Mesenchymal stem cell (in vitro differentiated cells and primary cell): Measurements from ENCODE around the gene ID2.
A peak's percentile ranks its signal among the peaks of the same experiment; 100 is the strongest.

Source experiments
- DNase-seq: peaks from one replicate; pipeline ENCODE4 v3.0.0-alpha.2; 2013
- H2AFZ ChIP-seq: one replicate; pipeline ENCODE4 v1.6.1; 2013; ENCODE audit warnings: low read depth, mild to moderate bottlenecking, control low read depth, inconsistent platforms, low read length, moderate library complexity
- H2AK5ac ChIP-seq: 2 replicates; pipeline ENCODE4 v1.6.1; 2013; ENCODE audit warnings: low read length, moderate library complexity, mild to moderate bottlenecking, inconsistent platforms; ENCODE audit not compliant: severe bottlenecking
- H2BK120ac ChIP-seq: one replicate; pipeline ENCODE4 v1.6.1; 2013; ENCODE audit warnings: low read depth, mild to moderate bottlenecking, inconsistent platforms, low read length, moderate library complexity
- H2BK12ac ChIP-seq, 2 experiments: one replicate each; pipeline ENCODE4 v1.6.1; 2013; ENCODE audit warnings: inconsistent platforms in 2 of 2, low read length in 2 of 2, mild to moderate bottlenecking in 2 of 2, moderate library complexity in 2 of 2, control low read depth in 1 of 2
- H2BK15ac ChIP-seq: one replicate; pipeline ENCODE4 v1.6.1; 2013; ENCODE audit warnings: mild to moderate bottlenecking, low read depth, inconsistent platforms; ENCODE audit not compliant: poor library complexity, severe bottlenecking
- H2BK5ac ChIP-seq: 2 replicates; pipeline ENCODE4 v1.6.1; 2013; ENCODE audit warnings: low read depth, mild to moderate bottlenecking, low read length, control low read depth, inconsistent platforms; ENCODE audit not compliant: poor library complexity, severe bottlenecking
- H3K14ac ChIP-seq, 2 experiments: one replicate each; pipeline ENCODE4 v1.6.1; 2013; ENCODE audit warnings: inconsistent platforms in 2 of 2, low read length in 2 of 2, control low read depth in 1 of 2, mild to moderate bottlenecking in 1 of 2, moderate library complexity in 1 of 2
- H3K18ac ChIP-seq, 2 experiments: one replicate each; pipeline ENCODE4 v1.6.1; 2013; ENCODE audit warnings: inconsistent platforms in 2 of 2, low read length in 2 of 2, control low read depth in 1 of 2, low read depth in 1 of 2, mild to moderate bottlenecking in 1 of 2
- H3K23ac ChIP-seq, 2 experiments: one replicate each; pipeline ENCODE4 v1.6.1; 2013; ENCODE audit warnings: inconsistent platforms in 2 of 2, low read length in 2 of 2, mild to moderate bottlenecking in 2 of 2, moderate library complexity in 2 of 2, control low read depth in 1 of 2
- H3K27ac ChIP-seq: 2 replicates; pipeline ENCODE4 v1.5.1; 2013; ENCODE audit warnings: mild to moderate bottlenecking, moderate library complexity, low read length, control low read depth, inconsistent platforms; ENCODE audit not compliant: poor library complexity, severe bottlenecking
- H3K27me3 ChIP-seq, 2 experiments: 2 replicates each; pipeline versions ENCODE4 v1.6.1 to v1.7.0; 2013; ENCODE audit warnings: low read length in 2 of 2, mild to moderate bottlenecking in 2 of 2, moderate library complexity in 2 of 2, control low read depth in 1 of 2, inconsistent platforms in 1 of 2; ENCODE audit not compliant: control insufficient read depth in 1 of 2, insufficient read depth in 1 of 2
- H3K36me3 ChIP-seq, 2 experiments: 2 replicates each; pipeline versions ENCODE4 v1.6.1 to v1.7.0; 2013; ENCODE audit warnings: low read length in 2 of 2, control low read depth in 1 of 2, inconsistent platforms in 1 of 2, low read depth in 1 of 2, mild to moderate bottlenecking in 1 of 2; ENCODE audit not compliant: insufficient read depth in 2 of 2, control insufficient read depth in 1 of 2
- H3K4ac ChIP-seq, 2 experiments: one replicate each; pipeline ENCODE4 v1.6.1; 2013; ENCODE audit warnings: inconsistent platforms in 2 of 2, low read length in 2 of 2, mild to moderate bottlenecking in 2 of 2, moderate library complexity in 2 of 2, control low read depth in 1 of 2, low read depth in 1 of 2
- H3K4me1 ChIP-seq: 2 replicates; pipeline ENCODE4 v1.6.1; 2013; ENCODE audit warnings: low read depth, low read length, control low read depth; ENCODE audit not compliant: control insufficient read depth, insufficient read depth
- H3K4me2 ChIP-seq: 2 replicates; pipeline ENCODE4 v1.6.1; 2013; ENCODE audit warnings: low read length, mild to moderate bottlenecking, inconsistent platforms; ENCODE audit not compliant: poor library complexity, severe bottlenecking
- H3K4me3 ChIP-seq, 2 experiments: 2 replicates each; pipeline versions ENCODE4 v1.5.1 to v1.7.0; 2013; ENCODE audit warnings: low read length in 2 of 2, mild to moderate bottlenecking in 2 of 2, control low read depth in 1 of 2, low read depth in 1 of 2; ENCODE audit not compliant: insufficient read depth in 1 of 2
- H3K79me1 ChIP-seq: replicated peaks from 2 replicates; pipeline ENCODE4 v1.6.1; 2013; ENCODE audit warnings: mild to moderate bottlenecking, control low read depth, low read length, inconsistent platforms; ENCODE audit not compliant: poor library complexity, severe bottlenecking
- H3K9ac ChIP-seq: 2 replicates; pipeline ENCODE4 v1.7.0; 2013; ENCODE audit warnings: mild to moderate bottlenecking, low read length, moderate library complexity
- H3K9me3 ChIP-seq: 2 replicates; pipeline ENCODE4 v1.7.0; 2013; ENCODE audit warnings: mild to moderate bottlenecking, low read length; ENCODE audit not compliant: control insufficient read depth
- H4K8ac ChIP-seq: one replicate; pipeline ENCODE4 v1.6.1; 2013; ENCODE audit warnings: inconsistent platforms, mild to moderate bottlenecking, low read length, moderate library complexity
- H4K91ac ChIP-seq: one replicate; pipeline ENCODE4 v1.6.1; 2013; ENCODE audit warnings: mild to moderate bottlenecking, low read length, inconsistent platforms
- WGBS: methylation state at CpG from one replicate; pipeline ENCODE4 v1.1.7; 2013; ENCODE audit warnings: mixed read lengths; 5-methylcytosine and 5-hydroxymethylcytosine counted together

ID2 gene

DNA sequence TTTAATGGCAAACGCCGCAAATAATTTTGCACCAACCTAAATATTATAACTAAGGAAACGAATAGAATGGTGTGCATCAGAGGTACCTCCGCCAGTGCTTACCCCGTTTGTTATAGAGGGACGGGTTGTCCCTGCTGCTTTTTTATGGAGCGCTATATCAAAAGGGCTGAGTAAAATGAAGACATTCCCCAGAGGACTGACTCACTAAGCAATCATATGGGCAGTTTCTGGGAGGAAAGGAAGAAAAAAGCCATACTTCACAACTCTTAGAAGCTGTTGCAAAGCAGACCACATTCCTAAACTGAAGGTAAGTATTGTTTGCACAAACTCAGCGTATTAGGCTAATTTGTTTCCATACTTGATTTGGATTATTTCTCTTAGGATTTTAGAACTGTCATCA lies 12.9 kb downstream of the ID2 start:
- Histone ChIP-seq H3K79me1 (no peaks in the 10 kb centered on the region), H3K18ac (no peak overlapping the region), H2BK15ac (no peak overlapping the region), H2AFZ (no peak overlapping the region), H2BK5ac (no peak overlapping the region), H3K36me3 (peaks cover 0 to 4% of the 10 kb centered on the region in 2 experiments), H3K4me3 (no peak overlapping the region), H3K9me3 (peaks cover 5% of the 10 kb centered on the region), H3K14ac (no peak overlapping the region), H3K4me1 (peaks cover 5% of the 10 kb centered on the region), H3K4ac (no peak overlapping the region), H4K91ac (no peak overlapping the region), H3K9ac (no peak overlapping the region), H3K27ac (no peak overlapping the region), H4K8ac (no peak overlapping the region), H3K27me3 (peaks cover 0 to 7% of the 10 kb centered on the region in 2 experiments), H2BK120ac (no peak overlapping the region), H3K4me2 (no peak overlapping the region), H2AK5ac (no peak overlapping the region), H3K23ac (no peak overlapping the region), H2BK12ac (no peak overlapping the region)
- 84% methylated on average over 7 of the region's 8 CpGs for WGBS
- peak; percentile 19 for DNase-seq

DNA sequence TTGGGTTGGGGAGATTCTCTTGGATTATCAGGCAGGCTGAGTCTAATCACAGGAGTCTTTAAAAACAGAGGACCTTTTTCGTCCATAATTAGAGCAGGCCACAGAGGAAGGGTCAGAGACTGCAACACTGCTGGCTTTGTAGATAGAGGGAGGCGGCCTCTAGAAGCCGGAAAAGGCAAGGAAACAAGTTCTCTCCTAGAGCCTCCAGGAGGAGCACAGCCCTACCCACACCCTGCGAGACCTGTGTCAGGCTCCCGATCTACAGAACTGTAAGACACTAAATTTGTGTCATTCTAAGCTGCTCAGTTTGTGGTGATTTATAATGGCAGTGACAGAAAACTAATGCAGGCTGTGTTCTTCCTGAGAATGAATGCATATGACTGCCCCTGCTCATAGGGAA lies 15.3 kb downstream of the ID2 start:
- Histone ChIP-seq H3K79me1 (no peaks in the 10 kb centered on the region), H3K4me3 (no peak overlapping the region), H2BK120ac (no peak overlapping the region), H3K4ac (no peak overlapping the region), H3K4me2 (no peak overlapping the region), H3K27ac (no peak overlapping the region), H2BK15ac (no peak overlapping the region), H3K27me3 (peaks cover 0 to 7% of the 10 kb centered on the region in 2 experiments), H2BK12ac (no peak overlapping the region), H3K18ac (no peak overlapping the region), H3K9ac (no peak overlapping the region), H3K14ac (no peak overlapping the region), H4K91ac (no peak overlapping the region), H3K23ac (no peak overlapping the region), H2AK5ac (no peak overlapping the region), H3K36me3 (peaks cover 0 to 4% of the 10 kb centered on the region in 2 experiments), H4K8ac (no peak overlapping the region), H2BK5ac (no peak overlapping the region), H3K9me3 (peaks cover 5% of the 10 kb centered on the region), H3K4me1 (peaks cover 5% of the 10 kb centered on the region), H2AFZ (no peak overlapping the region)
- WGBS = 92% methylated on average over 5 of the region's 5 CpGs
- DNase-seq = no peak

DNA sequence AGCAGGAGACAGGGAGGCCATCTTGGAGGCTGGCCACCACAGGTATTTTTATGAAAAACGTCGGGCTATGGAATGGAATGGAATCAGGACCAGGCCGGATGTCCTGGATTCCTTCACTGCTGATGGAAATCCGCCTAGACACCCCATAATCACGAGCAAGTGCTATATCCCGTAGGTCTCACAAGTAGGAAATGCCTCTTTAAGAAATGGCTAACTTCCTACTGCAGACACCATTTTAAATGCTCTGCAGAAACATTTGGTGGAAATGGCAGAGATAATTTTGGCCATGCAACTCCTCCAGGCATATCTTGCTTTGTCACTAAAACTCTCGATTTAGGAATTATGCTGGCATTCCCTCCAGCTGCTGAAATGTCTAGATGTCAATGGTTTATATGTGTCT lies 18.0 kb downstream of the ID2 start:
- no peak overlapping the region for H3K9ac ChIP-seq
- no peak overlapping the region for H2BK12ac ChIP-seq
- no peak overlapping the region for H3K4me2 ChIP-seq
- H4K91ac ChIP-seq = no peak overlapping the region
- no peak overlapping the region for H4K8ac ChIP-seq
- H3K4ac ChIP-seq = no peak overlapping the region
- H2BK120ac ChIP-seq = no peak overlapping the region
- H3K18ac ChIP-seq = no peak overlapping the region
- no peak overlapping the region for H3K4me3 ChIP-seq
- H3K4me1 ChIP-seq = no peaks in the 10 kb centered on the region
- H3K23ac ChIP-seq = no peak overlapping the region
- no peak overlapping the region for H3K27ac ChIP-seq
- H3K14ac ChIP-seq = no peak overlapping the region
- H2BK5ac ChIP-seq = no peak overlapping the region
- no peak overlapping the region for H2AK5ac ChIP-seq
- H3K79me1 ChIP-seq = no peaks in the 10 kb centered on the region
- no peaks in the 10 kb centered on the region for H3K36me3 ChIP-seq
- no peak overlapping the region for H2AFZ ChIP-seq
- no peak for DNase-seq
- H2BK15ac ChIP-seq = no peak overlapping the region
- H3K9me3 ChIP-seq = peaks cover 5% of the 10 kb centered on the region
- 92% methylated on average over 6 of the region's 7 CpGs for WGBS
- peaks cover 0 to 7% of the 10 kb centered on the region in 2 experiments for H3K27me3 ChIP-seq

DNA sequence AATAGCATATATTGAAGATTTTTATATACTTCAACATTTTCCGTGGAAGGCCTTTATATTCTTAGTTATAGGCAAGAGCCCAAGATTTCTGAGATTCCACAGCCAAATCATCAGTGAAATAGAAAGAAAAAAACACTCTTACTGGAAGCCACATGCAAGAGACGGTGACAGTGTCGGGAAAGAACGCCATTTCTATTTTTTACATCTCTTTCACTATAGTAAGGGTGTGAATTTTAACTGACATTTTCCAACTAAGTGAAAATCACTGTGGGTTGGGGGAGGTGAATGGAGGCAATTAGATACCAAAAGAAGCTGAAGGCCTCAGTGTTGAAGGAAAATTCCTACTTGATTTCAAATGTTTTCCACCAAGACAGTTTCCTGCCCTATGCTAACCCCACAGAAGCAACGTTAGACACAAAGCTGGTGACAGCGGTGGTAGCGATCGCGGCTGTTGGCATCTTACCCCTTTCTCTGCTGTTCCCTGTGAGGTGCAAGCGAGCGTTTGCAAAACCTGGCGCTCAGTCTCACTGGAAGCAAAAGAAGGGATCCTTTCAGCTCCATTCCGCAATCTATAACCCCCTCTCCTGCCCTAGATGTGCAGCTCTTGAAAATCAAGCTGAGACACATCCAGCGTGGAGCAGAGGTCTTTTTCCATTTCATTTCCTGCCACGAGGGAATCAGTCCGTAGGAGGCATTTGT lies 20.0 kb downstream of the ID2 start:
- H2BK5ac ChIP-seq = no peak overlapping the region
- no peak overlapping the region for H2BK120ac ChIP-seq
- no peak overlapping the region for H3K27ac ChIP-seq
- no peak overlapping the region for H3K4ac ChIP-seq
- H3K36me3 ChIP-seq = no peaks in the 10 kb centered on the region
- no peak overlapping the region for H2AFZ ChIP-seq
- DNase-seq = no peak
- H3K4me1 ChIP-seq = no peaks in the 10 kb centered on the region
- no peak overlapping the region for H2AK5ac ChIP-seq
- H3K9ac ChIP-seq = no peak overlapping the region
- H4K91ac ChIP-seq = no peak overlapping the region
- peaks cover 5% of the 10 kb centered on the region for H3K9me3 ChIP-seq
- no peak overlapping the region for H3K4me3 ChIP-seq
- H4K8ac ChIP-seq = no peak overlapping the region
- no peak overlapping the region for H2BK15ac ChIP-seq
- H3K14ac ChIP-seq = no peak overlapping the region
- H2BK12ac ChIP-seq = no peak overlapping the region
- 95% methylated on average over 12 of the region's 16 CpGs for WGBS
- H3K23ac ChIP-seq = no peak overlapping the region
- H3K79me1 ChIP-seq = no peaks in the 10 kb centered on the region
- no peak overlapping the region for H3K18ac ChIP-seq
- no peak overlapping the region for H3K4me2 ChIP-seq
- peaks cover 0 to 7% of the 10 kb centered on the region in 2 experiments for H3K27me3 ChIP-seq
